Skeletal muscle satellite cell (primary cell): ENCODE data around the gene KIF22.
A peak's percentile ranks its signal among the peaks of the same experiment; 100 is the strongest.

Experiments used
- H3K27me3 ChIP-seq: 2 replicates; pipeline ENCODE4 v1.7.0; 2013; ENCODE audit warnings: low read length; ENCODE audit not compliant: control insufficient read depth, insufficient read depth
- H3K36me3 ChIP-seq: 2 replicates; pipeline ENCODE4 v1.7.0; 2013; ENCODE audit warnings: mild to moderate bottlenecking, control low read depth, low read length; ENCODE audit not compliant: insufficient read depth
- H3K4me1 ChIP-seq: 2 replicates; pipeline ENCODE4 v1.7.0; 2013; ENCODE audit warnings: low read length; ENCODE audit not compliant: control insufficient read depth, insufficient read depth
- H3K4me2 ChIP-seq: 2 replicates; pipeline ENCODE4 v1.7.0; 2013; ENCODE audit warnings: mild to moderate bottlenecking, low read length
- H3K4me3 ChIP-seq: 2 replicates; pipeline ENCODE4 v1.7.0; 2013; ENCODE audit warnings: low read length
- H3K9ac ChIP-seq: 2 replicates; pipeline ENCODE4 v1.7.0; 2013; ENCODE audit warnings: mild to moderate bottlenecking, low read depth, low read length, moderate library complexity
- H3K9me3 ChIP-seq: replicated peaks from 2 replicates; pipeline ENCODE4 v1.7.0; 2013; ENCODE audit warnings: mild to moderate bottlenecking, control low read depth, low read length

The KIF22 gene

GRCh38 chr16:29806099-29806579 lies 15.6 kb downstream of the KIF22 start, which contains the start of gene MAZ:
Gene MAZ, plus strand, starts transcription at chr16:29806529. Its CDS starts 173 bp downstream, at chr16:29806702.
- no peaks in the 10 kb centered on the region for H3K9me3 ChIP-seq
- peaks cover 40% of the 10 kb centered on the region for H3K36me3 ChIP-seq
- H3K4me1 ChIP-seq, result peaks cover 45% of the 10 kb centered on the region

GRCh38 chr16:29806641-29807425 lies 16.3 kb downstream of the KIF22 start:
- Histone ChIP-seq H3K9ac (peak overlapping the region; percentile 77), H3K9me3 (no peaks in the 10 kb centered on the region), H3K36me3 (peaks cover 35% of the 10 kb centered on the region), H3K27me3 (no peaks in the 10 kb centered on the region), H3K4me2 (peak overlapping the region; percentile 89), H3K4me1 (peaks cover 51% of the 10 kb centered on the region), H3K4me3 (peak overlapping the region; percentile 77)

More at GRCh38 chr16:29806099-29806579, 15.6 kb downstream of the KIF22 start, which contains the start of gene MAZ:
- peak within 1 kb of the TSS; percentile 89 for H3K9ac ChIP-seq
- H3K4me2 ChIP-seq, result peak within 1 kb of the TSS; percentile 99
- H3K27me3 ChIP-seq, result no peaks in the 10 kb centered on the region
- peak within 1 kb of the TSS; percentile 78 for H3K4me3 ChIP-seq

DNA sequence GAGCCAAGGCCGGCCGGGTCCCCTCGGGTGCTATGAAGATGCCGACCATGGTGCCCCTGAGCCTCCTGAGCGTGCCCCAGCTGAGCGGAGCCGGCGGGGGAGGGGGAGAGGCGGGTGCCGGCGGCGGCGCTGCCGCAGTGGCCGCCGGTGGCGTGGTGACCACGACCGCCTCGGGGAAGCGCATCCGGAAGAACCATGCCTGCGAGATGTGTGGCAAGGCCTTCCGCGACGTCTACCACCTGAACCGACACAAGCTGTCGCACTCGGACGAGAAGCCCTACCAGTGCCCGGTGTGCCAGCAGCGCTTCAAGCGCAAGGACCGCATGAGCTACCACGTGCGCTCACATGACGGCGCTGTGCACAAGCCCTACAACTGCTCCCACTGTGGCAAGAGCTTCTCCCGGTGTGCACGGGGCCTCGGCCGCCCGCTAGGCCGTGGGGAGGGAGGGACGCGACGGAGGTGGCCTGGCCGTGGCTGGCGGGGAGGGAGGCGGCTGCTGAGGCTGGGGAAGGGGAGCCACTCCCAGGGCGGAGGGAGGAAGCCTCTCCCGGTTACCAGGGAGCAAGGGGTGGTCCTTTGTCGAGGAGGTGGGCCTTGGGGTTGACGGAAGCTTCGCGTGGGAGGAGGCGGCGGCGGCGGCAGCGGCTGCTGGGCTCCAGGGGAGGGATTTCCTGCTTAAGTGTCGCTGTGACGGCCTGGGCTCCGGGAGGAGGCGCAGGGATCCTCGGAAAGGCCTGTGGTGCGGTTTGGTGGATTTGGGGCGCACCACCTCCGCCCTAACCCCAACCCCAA lies 17.1 kb downstream of the KIF22 start:
- peaks cover 56% of the 10 kb centered on the region for H3K4me1 ChIP-seq
- peak overlapping the region; percentile 89 for H3K4me2 ChIP-seq
- peak overlapping the region; percentile 77 for H3K9ac ChIP-seq
- H3K27me3 ChIP-seq, result no peaks in the 10 kb centered on the region
- no peaks in the 10 kb centered on the region for H3K9me3 ChIP-seq
- H3K4me3 ChIP-seq, result peak overlapping the region; percentile 77
- H3K36me3 ChIP-seq, result peaks cover 29% of the 10 kb centered on the region

GRCh38 chr16:29808219-29808900 lies 17.8 kb downstream of the KIF22 start:
- peak overlapping the region; percentile 77 for H3K4me3 ChIP-seq
- peaks cover 22% of the 10 kb centered on the region for H3K36me3 ChIP-seq
- H3K27me3 ChIP-seq, result no peaks in the 10 kb centered on the region
- H3K9me3 ChIP-seq, result no peaks in the 10 kb centered on the region
- peaks cover 59% of the 10 kb centered on the region for H3K4me1 ChIP-seq
- peak overlapping the region; percentile 77 for H3K9ac ChIP-seq
- H3K4me2 ChIP-seq, result peak overlapping the region; percentile 89

GRCh38 chr16:29809031-29809747 lies 18.6 kb downstream of the KIF22 start:
- H3K9me3 ChIP-seq, result no peaks in the 10 kb centered on the region
- peak overlapping the region; percentile 77 for H3K4me3 ChIP-seq
- H3K36me3 ChIP-seq, result peaks cover 21% of the 10 kb centered on the region
- H3K9ac ChIP-seq, result peak overlapping the region; percentile 77
- no peaks in the 10 kb centered on the region for H3K27me3 ChIP-seq
- H3K4me2 ChIP-seq, result peak overlapping the region; percentile 89
- H3K4me1 ChIP-seq, result peaks cover 54% of the 10 kb centered on the region

DNA sequence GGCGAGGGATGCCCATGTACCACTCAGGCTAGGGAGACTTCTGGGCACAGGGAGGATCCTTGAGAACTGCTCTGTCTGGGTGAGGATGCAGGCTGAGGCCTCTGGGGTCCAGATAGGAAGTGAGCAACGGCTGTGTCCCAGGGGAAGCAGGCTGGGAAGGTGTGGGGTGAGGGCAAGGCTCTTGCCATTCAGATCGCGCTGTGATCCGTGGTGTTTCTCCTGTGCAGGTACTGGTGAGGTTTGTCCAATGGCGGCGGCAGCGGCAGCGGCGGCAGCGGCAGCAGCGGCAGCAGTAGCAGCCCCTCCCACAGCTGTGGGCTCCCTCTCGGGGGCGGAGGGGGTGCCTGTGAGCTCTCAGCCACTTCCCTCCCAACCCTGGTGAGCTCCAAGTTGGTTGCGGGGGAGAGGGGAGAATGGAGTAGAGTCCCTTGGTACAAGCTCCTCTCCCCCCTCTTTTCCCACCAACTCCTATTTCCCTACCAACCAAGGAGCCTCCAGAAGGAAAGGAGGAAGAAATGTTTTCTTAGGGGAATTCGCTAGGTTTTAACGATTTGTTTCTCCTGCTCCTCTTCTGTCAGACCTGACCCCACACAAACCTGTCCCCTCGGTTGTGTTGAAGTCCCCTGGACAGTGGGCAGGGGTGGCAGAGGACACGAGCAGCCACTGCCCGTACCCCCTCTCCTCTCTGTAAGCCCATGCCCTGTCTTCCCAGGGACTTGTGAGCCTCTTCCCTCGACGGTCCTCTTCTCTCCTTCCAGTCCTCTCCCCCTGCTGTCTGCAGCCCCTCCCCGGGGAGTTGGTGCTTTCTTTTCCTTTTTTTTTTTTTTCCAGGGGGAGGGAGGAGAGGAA lies 19.5 kb downstream of the KIF22 start:
- Histone ChIP-seq H3K27me3 (no peaks in the 10 kb centered on the region), H3K4me3 (no peak overlapping the region), H3K9me3 (no peaks in the 10 kb centered on the region), H3K4me2 (peak overlapping the region; percentile 94), H3K36me3 (peaks cover 21% of the 10 kb centered on the region), H3K4me1 (peaks cover 48% of the 10 kb centered on the region), H3K9ac (peak overlapping the region; percentile 33)

DNA sequence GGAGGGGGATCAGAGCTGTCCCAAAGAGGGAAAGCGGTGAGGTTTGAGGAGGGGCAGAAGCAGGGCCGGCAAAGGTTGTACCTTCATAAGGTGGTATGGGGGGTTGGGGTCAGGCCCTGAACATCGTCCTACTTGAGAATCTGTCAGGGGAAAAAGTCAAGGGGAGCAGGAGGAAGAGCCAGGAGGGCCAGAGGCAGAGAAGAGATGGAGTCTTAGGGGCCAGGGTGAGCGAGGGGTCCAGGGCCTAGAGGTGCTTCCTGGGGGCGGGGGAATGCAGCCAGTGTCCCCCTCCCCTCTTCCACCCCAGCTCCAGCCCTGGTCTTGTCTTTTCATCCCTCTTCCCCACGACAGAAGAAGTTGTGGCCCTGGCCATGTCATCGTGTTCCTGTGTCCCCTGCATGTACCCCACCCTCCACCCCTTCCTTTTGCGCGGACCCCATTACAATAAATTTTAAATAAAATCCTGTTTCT lies 20.2 kb downstream of the KIF22 start:
- Histone ChIP-seq H3K9ac (peak overlapping the region; percentile 33), H3K4me1 (peaks cover 51% of the 10 kb centered on the region), H3K4me3 (no peak overlapping the region)

GRCh38 chr16:29811170-29811895 lies 20.8 kb downstream of the KIF22 start:
- H3K4me1 ChIP-seq, result peaks cover 51% of the 10 kb centered on the region
- peak overlapping the region; percentile 65 for H3K4me3 ChIP-seq
- H3K4me2 ChIP-seq, result peak overlapping the region; percentile 94
- H3K9ac ChIP-seq, result peak overlapping the region; percentile 42
- no peaks in the 10 kb centered on the region for H3K9me3 ChIP-seq
- peaks cover 21% of the 10 kb centered on the region for H3K36me3 ChIP-seq
- no peaks in the 10 kb centered on the region for H3K27me3 ChIP-seq

More for the DNA sequence above, 20.2 kb downstream of the KIF22 start:
- peak overlapping the region; percentile 94 for H3K4me2 ChIP-seq
- H3K9me3 ChIP-seq, result no peaks in the 10 kb centered on the region
- H3K27me3 ChIP-seq, result no peaks in the 10 kb centered on the region
- H3K36me3 ChIP-seq, result peaks cover 21% of the 10 kb centered on the region

DNA sequence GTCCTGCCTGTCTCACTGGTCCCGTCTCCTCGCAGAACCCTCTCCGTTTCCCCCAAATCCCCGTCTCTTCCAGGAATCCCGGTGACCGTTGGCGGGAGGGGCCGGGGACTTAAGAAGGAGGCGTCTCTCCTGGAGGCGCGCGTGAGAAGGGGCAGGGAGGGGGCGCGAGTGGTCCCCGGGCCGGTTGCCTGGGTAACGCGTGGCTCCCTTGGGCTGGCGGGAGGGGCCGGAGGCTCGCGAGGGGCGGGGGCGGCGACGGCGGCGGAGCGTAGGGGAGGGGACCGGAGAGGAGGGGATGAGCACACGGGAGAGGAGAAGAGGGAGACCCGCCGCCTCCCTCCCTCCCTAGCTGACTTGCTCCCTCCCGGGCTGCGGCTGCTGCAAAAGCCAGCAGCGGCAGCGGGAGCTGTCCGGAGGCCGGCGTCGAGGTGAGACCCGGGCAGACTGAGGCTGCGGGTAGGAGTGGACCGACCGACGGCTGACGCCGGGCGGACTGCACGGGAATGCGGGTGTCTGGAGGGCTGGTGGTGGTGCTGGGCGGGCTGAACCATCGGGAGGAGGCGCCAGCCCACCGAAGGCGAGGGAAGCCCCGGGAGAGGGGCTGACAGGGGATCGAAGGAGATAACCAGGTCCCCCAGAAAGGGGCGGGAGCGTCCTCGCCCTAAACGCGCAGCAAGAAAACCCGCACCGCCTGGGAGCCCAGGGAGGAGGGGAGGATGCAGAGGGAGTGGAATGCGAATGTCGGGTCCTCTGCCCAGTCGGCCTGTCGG lies 21.5 kb downstream of the KIF22 start, which contains the start of gene PRRT2:
TSS of gene PRRT2 (plus strand) at position 298 of the 770 bp plus-strand sequence. CDS start 862 bp downstream, outside the sequence.
- Histone ChIP-seq H3K4me3 (peak within 1 kb of the TSS; percentile 65), H3K9me3 (no peaks in the 10 kb centered on the region), H3K4me2 (peak within 1 kb of the TSS; percentile 94), H3K9ac (peak within 1 kb of the TSS; percentile 42), H3K27me3 (no peaks in the 10 kb centered on the region), H3K36me3 (peaks cover 21% of the 10 kb centered on the region), H3K4me1 (peaks cover 55% of the 10 kb centered on the region)
